K562 (cell line): ENCODE data around the gene GRB10. TPM values are rescaled to one million over a fixed set of nuclear protein-coding genes. Genes with fewer than 3 reads are reported as not detected.
A peak's percentile ranks its signal among the peaks of the same experiment; 100 is the strongest.

Source experiments
- CC2D1A ChIP-seq: fragments of 450-650 bp; IDR thresholded peaks from 2 replicates; pipeline ENCODE4 v1.6.1; 2017; ENCODE audit warnings: mild to moderate bottlenecking
- ETS1 ChIP-seq: conservative IDR thresholded peaks from 2 replicates; pipeline ENCODE4 v1.6.1; 2011; ENCODE audit warnings: low read depth, mild to moderate bottlenecking, low read length; ENCODE audit not compliant: control insufficient read depth
- FIP1L1 ChIP-seq: fragments of 200-400 bp; formaldehyde crosslinking; IDR thresholded peaks from 2 replicates; pipeline ENCODE4 v1.6.1; 2018; ENCODE audit warnings: mild to moderate bottlenecking, low read depth, low read length; ENCODE audit not compliant: poor library complexity, severe bottlenecking
- HDGF ChIP-seq: fragments of 450-650 bp; IDR thresholded peaks from 2 replicates; pipeline ENCODE4 v1.6.1; 2016
- MGA ChIP-seq: fragments of 450-650 bp; IDR thresholded peaks from 2 replicates; pipeline ENCODE4 v1.6.1; 2016; ENCODE audit warnings: mild to moderate bottlenecking, moderate library complexity
- PHF21A ChIP-seq: fragments of 450-650 bp; IDR thresholded peaks from 2 replicates; pipeline ENCODE4 v1.6.1; 2017; ENCODE audit warnings: low read depth, borderline replicate concordance
- RAD51 ChIP-seq: fragments of 450-650 bp; IDR thresholded peaks from 2 replicates; pipeline ENCODE4 v1.7.1; 2016; ENCODE audit warnings: low read depth, mild to moderate bottlenecking, borderline replicate concordance
- RBM15 ChIP-seq: fragments of 200-400 bp; formaldehyde crosslinking; IDR thresholded peaks from 2 replicates; pipeline ENCODE4 v1.6.1; 2018; ENCODE audit warnings: mild to moderate bottlenecking, low read length, moderate library complexity; ENCODE audit not compliant: insufficient read depth
- TAF7 ChIP-seq: fragments of 450-650 bp; IDR thresholded peaks from 2 replicates; pipeline ENCODE4 v1.6.1; 2016; ENCODE audit warnings: missing genetic modification characterization, missing compliant biosample characterization
- ZMIZ1 ChIP-seq, 2 experiments: fragments of 150-350 bp in 1 of 2; IDR thresholded peaks; 2 replicates each; pipeline ENCODE4 v1.6.1; 2012 to 2016; ENCODE audit warnings: low read depth in 2 of 2, low read length in 2 of 2, mild to moderate bottlenecking in 1 of 2, moderate library complexity in 1 of 2
- ZNF347 ChIP-seq: fragments of 450-650 bp; formaldehyde crosslinking; IDR thresholded peaks from 2 replicates; pipeline ENCODE4 v1.4.0; 2020; ENCODE audit warnings: low read depth, mild to moderate bottlenecking, moderate library complexity
- polyA plus RNA-seq, 8 experiments: library from polyadenylated mRNA; depleted of rRNA in 4 of 8; stranded (reverse) in 5 of 8; unstranded in 3 of 8; fragments of >200 nt; fragmentation: Nextera tagmentation in 2 of 8; fragmentation: Illumina TruSeq in 1 of 8; extraction: Ambion mirVana in 2 of 8; extraction: Trizol in 1 of 8; gene quantifications; 2 replicates each; pipeline versions ENCODE4 v1.2.1 to v1.2.3, GENCODE V29; 2011 to 2014; ENCODE audit warnings: inconsistent platforms in 1 of 8, missing spikeins in 1 of 8
- total RNA-seq, 7 experiments: library from RNA; depleted of rRNA in 6 of 7; stranded (reverse); fragments of >200 nt in 6 of 7; fragmentation: Illumina TruSeq in 2 of 7; extraction: Trizol in 2 of 7; gene quantifications; 2 replicates each; pipeline versions ENCODE4 v1.2.1 to v1.2.3, GENCODE V29; 2011 to 2021; ENCODE audit warnings: low replicate concordance in 1 of 7

Gene GRB10
- total and polyA plus RNA-seq, 9 of the 15 experiments (the other 6 are each of a cell fraction or from before 2014, with no cell fraction given) = 8.9 to 88.5 (median 40.7) TPM

GRCh38 chr7:50821457-50822008 is 38.8 kb upstream of the GRB10 start (continued):
- TF ChIP-seq ZNF347 (no peak), ZMIZ1 (IDR thresholded peaks at IDR 0.05; ENCODE audit: low read depth in 2 of 2, low read length in 2 of 2) (no peak), HDGF (no peak), FIP1L1 (no peak), MGA (peak; percentile 69), CC2D1A (no peak), PHF21A (no peak), RBM15 (no peak), RAD51 (no peak), TAF7 (tag) (0 out of 2 replicates have a peak, but pooled peaks have one; percentile 6), ETS1 (no peak)
